Measurements from ENCODE around the gene OOSP3.
"Not testable (repeated sequence)": the region's sequence is repeated elsewhere in the genome, so short reads cannot be mapped to it uniquely, and the experiment has no call there.

Gene OOSP3

DNA sequence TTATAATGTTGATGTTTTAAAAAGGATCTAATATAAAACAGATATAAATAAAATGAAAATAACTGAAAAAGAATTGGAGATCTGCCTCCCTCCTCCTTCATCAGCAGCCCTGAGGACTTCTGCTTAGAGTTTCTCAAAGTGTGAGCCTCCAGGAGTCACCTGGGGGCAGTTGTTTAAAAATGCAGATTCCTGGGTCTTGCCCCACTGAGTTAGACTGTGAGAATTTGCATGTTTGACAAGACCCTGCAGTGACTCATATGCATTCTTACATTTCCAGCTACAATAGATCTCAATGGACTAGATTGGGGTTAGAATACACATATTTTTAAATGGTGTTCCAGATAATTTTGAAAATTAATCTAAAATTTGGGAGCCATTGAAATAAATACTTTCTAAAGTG, 798 bp upstream of the OOSP3 start:
- DNase-seq = no peak

DNA sequence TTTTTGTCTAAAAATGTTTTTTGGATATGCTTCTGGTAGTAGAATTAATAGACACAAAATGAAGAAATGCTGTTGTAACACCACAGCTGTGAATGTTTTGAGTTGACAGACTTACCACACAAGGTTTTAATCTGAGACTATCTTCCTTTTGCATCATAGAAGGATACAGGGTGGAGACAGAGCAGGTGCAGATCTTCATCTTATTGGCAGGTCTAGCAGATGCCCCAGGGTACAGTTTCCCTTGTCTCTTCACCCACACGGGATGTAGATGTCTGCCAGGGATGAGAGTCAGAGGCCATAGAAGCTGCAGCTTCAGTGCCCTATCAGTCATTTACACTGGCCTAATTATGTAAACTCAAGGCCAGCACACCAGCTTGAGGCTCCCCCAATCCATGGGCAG, 985 bp downstream of the OOSP3 start:
- no peak for DNase-seq

DNA sequence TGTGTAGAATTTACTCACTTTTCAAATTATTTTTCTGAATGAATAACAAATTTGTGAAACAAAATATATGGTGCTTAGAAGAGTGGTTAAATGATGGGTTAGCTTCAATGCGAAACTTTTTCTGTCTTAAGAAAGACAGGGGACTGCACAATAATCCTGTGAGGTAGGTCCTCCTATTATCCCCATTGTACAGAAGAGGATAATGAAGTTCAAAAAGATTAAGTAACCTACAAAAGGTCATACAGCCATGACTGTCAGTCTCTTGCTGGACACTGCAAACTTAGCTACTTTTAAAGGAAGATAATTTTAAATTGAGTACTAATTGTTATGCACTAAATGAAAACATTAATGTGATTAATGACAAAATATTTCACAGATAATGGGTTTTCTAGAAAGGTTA, 5.0 kb downstream of the OOSP3 start:
- DNase-seq = no peak

DNA sequence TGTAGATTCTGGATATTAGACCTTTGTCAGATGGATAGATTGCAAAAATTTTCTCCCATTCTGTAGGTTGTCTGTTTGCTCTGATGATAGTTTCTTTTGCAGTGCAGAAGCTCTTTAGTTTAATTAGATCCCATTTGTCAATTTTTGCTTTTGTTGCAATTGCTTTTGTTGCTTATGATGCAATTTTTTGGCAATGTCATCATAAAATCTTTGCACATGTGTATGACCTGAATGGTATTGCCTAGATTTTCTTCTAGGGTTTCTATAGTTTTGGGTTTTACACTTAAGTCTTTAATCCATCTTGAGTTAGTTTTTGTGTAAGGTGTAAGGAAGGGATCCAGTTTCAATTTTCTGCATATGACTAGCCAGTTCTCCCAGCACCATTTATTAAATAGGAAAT, 8.6 kb downstream of the OOSP3 start:
- not testable (repeated sequence) for DNase-seq

DNA sequence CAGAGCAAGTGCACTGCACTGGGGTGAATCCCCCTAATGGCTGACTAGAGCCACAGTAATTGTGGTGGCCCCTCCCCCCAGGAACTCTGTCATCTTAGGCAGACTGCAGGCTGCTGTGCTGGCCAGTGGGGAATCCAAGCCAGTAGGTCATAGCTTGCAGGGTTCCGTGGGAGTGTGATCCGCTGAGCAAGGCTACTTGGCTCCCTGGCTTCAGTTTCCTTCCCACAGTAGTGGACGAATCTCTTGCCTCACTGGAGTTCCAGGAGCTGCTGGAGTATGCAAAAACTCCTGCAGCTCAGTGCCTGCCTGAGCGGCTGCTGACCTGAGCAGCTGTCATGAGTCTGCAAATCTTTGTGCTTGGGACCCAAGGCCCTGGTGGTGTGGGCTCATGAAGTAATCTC, 13.2 kb downstream of the OOSP3 start:
- DNase-seq = peak; percentile 81 to 94 (median 90)

DNA sequence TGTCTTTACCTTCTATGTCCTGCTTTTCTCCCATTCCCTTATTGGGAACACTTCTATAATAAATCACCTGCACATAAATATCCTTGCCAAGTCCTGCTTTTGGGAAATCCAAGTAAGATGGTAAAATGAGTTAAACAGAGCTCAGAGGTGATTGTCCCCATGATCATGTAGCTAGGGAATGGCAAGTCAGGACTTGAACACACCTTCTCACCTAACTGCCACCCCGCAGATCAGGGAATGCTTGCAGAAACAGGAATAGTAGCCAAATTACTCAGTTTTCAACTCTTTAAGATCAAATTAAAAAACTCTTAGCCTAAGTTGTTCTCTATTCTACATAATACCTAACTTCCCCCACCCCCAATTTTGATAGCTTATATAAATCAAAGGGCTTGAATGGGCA, 16.0 kb downstream of the OOSP3 start:
- no peak for DNase-seq

DNA sequence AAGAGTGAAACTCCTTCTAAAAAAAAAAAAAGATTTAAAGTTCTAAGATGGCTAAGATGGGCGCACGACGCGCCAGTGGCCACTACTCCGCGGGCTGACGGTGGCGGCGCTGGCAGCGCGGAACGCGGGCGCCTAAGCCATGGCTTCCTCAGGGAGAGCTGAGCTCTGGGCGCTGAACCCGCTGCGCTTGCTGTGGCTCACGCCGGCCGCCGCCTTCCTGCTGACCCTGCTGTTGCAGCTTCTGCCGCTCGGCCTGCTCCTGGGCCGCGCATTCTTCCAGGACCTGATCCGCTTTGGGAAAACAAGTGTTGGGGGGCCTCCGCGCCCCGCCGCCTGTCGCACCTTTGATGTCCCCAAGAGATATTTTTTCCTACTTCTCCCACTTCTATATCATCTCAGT, 19.5 kb downstream of the OOSP3 start:
- no peak for DNase-seq

DNA sequence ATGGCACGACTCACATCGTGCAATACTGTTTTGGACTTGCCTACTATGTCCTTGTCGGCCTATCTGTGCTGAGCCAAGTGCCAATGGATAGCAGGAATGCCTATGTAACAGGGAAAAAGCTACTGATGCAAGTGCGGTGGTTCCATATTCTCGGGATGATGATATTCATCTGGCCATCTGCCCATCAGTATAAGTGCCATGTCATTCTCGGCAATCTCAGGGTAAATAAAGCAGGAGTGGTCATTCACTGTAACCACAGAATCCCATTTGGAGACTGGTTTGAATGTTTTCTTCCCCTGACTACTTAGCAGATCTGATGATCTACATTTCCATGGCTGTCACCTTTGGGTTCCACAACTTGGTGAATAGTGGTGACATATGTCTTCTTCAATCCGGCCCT, 20.1 kb downstream of the OOSP3 start:
- DNase-seq = no peak

DNA sequence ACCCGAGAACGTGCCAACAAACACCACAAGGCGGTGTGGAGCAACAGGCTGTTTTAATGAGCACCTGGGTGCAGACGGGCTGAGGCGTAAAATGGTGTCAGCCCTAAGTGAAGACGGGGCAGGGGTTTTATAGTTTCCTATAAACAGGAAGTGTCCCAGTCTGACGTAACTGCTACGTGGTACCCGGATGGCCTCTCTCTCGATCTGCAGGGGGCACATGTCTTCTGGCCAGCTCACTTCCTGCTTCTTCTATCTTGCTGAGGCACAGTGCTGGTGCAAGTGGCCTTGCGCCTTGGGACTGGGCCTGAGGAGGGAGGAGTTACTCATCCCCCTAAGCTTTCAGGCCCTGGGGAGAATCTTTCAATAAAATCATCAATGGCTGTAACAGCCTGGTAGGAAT, 20.9 kb downstream of the OOSP3 start:
- DNase-seq = peak; percentile 28 to 48 (median 33)

DNA sequence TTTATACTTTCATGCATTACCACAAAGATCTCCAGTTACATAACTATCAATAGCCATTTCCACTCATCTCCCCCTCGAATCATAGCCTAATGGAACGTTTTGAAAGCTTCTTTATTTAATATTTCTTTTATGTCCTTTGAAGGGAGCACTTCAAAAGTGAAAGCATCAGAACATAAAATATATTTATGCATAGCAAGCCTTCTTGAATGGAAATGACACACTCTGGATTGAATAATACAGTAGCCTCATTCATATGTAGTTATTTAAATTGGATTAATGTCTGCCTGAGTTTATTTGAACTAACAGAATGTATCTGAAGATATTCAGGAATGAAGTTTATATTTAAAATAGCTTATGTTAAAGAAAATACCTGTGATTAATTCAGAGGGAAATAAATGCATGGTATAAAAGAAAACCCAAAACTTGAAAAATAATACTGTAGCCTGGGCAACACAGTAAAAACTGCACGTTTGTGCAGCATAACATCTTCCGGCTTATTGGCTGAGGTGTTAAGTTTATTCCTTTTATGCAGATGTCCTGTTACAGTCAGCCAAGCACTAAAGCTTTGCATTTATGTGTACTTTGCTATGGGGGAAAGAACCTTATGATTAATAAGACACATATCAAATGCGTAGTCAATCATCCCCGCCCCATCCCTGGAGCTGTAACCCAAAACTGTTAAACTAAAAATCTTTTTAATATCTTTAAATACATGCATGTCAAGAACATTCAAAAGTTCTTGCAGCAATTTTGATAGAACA, 22.0 kb downstream of the OOSP3 start:
- no peak for DNase-seq

DNA sequence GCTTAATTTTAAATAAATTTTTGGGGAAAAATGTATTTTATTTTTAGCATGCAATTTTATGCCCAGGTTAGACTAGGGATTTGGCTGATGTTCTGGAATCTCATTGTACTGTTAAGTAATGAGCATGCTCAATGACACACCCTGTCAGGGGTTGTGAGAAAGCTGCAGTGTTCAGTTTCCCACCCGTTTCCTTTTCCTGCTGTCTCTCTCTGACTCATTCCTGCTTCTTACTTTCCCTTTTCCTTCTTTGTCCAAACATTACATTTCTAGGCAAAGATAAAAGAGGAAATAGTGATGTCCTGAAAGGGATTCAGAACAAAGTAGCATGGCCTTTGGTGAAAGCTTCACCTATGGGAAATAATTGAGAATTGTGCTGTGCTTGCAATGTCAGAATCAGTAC, 22.7 kb downstream of the OOSP3 start:
- peak; percentile 83 to 92 (median 89) for DNase-seq

DNA sequence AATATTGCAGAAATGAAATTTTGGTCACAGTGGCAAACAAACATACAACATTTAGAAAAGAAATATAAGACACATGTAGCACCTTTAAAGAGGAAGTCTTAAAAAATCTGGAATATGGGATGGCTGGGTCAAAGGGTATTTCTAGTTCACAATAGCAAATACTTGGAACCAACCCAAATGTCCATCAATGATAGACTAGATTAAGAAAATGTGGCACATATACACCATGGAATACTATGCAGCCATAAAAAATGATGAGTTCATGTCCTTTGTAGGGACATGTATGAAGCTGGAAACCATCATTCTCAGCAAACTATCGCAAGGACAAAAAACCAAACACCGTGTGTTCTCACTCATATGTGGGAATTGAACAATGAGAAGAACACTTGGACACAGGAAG, 25.0 kb downstream of the OOSP3 start:
- not testable (repeated sequence) for DNase-seq

DNA sequence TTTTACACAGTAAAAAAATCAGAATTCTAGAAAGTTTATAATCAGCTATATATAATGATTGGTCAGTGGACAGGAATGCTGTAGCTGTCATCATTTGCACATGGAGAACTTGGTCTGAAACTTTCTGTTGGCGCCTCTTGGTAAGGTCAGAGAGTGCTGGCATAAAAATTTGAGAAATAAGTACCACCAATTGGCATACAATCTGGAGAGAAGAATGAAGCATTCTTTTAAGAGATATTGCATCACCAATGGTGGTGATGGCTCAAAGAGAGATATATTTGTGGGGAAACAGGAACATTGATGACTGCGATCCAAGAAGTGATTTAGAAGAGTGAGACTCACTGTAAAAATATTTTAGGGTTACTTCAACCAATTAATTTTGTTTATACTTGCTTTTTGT, 39.9 kb downstream of the OOSP3 start:
- peak in 1 of 3 donors; percentile 7 for DNase-seq

DNA sequence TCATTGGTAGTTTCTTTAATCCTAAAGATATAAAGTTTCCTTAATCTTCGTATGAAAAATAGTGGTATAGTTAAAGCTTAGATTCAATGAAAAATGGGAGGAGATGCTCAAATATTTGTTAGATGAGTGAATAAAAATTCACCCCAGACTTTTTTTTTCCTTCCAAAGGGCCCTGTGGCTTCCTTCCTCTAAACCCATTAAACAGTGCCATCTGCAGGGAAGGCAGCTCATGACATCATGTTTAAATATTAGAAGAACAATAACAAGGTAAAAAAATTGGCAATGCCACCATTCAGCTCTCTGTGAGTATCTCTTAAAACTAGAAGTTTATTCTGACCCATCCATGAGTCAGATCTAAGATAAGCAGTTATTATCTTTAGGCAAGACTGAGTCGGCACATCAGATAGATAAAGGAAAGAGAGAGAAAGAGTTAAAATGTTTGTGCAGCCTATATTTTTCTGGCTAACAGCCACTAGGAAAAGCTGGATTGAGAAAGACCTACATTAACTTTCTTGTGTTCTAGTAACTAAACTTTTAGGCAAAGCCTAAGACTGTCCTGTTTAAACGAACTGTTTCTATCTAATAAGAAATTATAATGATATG, 40.5 kb downstream of the OOSP3 start:
- DNase-seq = peak; percentile 67 to 79 (median 70)

DNA sequence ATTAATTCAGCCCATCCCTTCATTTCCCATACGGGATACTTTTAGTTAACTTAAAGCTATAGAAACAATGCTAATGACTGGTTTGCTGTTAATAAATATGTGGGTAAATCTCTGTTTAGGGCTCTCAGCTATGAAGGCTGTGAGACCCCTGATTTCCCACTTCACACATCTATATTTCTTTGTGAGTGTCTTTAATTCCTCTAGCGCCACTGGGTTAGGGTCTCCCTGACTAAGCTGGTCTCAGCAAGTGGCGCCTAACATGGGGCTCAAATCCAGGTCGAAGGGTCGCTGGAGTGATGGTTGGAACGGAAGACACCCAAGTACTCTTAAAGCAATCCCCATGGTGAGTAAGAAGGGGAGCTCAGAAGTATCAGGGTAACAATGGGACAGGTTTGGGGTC, 45.2 kb downstream of the OOSP3 start:
- DNase-seq = peak in 1 of 3 donors; percentile 11

DNA sequence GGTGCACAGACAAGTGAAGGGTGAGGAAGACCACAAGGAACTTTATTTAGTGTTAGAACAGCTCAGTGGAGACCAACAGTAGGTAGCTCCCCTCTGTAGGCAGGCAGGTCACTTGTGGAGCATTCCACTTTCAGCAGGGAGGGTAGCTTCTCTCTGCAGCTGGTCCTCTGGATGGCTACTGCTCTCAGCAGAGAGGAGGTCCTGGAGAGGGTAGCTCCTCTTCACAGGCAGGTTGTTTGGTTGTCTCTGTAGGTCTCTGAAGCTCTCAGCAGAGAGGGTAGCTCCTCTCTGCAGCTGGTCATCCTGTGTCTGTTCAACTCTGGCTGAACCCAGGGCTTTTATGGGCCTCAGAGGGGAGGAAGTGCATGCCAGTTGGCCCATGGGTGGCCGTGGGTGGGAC, 53.1 kb downstream of the OOSP3 start:
- no peak for DNase-seq

DNA sequence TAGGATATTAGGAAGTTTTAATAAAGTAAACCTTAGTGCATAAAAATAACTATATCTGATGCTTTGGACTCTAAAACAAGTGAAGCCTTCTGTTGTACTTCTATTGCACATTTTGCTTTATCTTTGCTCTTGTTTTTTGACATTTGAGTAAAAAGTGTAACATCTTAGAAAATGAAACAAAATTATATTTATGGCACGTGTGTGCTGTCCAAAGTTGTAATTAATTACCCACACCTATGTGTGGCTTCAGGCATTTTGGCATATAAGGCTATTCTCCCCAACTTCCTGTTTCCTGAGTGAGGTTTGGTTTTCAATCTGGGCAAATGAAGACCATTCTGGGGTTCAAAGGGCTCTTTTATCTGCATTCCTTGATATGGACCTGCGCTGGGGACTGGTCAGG, 59.5 kb downstream of the OOSP3 start, which contains the start of gene OOSP1:
OOSP1 (plus strand) TSS at position 301 of the 400 bp plus-strand sequence; CDS start at position 324, 23 bp downstream.
- DNase-seq = no peak

DNA sequence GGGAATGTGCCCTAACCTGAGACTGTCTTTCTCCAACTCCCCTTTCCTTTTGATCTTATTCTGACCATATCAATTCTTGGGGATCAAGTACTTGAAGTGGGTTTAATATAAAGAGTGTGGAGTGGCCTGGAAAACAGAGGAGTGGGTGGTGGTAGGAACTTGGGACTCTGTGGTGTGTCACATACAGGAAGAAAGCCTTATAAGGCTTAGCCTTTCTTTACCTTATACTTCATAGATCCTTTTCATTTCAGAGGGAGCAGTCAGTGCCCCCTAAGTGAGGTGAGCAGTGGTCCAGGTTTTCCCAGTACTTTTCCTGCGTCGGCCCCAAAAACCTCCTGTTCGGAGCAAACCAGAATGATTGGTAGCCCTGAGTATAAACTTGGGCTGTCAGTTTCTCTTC, 60.1 kb downstream of the OOSP3 start:
- no peak for DNase-seq

DNA sequence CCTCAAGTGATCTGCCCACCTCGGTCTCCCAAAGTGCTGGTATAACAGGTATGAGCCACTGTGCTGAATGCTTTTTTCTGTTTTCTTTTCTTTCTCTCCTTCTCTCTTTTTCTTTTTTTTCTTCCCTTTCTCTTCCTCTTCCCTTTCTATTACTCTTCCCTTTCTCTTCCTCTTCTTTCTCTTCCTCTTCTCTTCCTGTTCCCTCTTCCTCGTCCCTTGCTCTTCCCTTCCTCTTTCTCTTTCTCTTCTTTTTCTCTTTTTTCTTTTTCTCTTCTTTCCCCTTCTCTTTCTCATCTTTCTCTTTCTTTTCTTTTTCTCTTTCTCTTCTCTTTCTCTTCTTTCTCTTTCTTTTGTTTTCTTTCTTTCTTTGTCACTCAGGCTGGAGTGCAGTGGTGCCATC, 60.9 kb downstream of the OOSP3 start:
- no peak for DNase-seq

DNA sequence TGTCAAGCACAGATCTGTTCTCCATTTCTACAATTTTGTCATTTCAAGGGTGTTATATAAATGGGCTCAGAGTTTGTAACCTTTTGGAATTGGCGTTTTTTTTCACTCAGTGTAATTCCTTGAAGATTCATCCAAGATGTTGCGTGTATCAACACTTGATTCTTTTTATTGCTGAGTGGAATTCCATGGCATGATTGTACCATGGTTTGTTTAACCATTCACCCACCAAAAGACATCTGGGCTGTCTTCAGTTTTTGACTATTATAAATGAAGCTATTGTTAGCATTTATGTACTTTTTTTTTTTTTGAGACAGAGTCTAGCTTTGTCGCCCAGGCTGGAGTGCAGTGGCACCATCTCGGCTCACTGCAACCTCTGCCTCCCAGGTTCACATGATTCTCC, 62.5 kb downstream of the OOSP3 start:
- DNase-seq = no peak

DNA sequence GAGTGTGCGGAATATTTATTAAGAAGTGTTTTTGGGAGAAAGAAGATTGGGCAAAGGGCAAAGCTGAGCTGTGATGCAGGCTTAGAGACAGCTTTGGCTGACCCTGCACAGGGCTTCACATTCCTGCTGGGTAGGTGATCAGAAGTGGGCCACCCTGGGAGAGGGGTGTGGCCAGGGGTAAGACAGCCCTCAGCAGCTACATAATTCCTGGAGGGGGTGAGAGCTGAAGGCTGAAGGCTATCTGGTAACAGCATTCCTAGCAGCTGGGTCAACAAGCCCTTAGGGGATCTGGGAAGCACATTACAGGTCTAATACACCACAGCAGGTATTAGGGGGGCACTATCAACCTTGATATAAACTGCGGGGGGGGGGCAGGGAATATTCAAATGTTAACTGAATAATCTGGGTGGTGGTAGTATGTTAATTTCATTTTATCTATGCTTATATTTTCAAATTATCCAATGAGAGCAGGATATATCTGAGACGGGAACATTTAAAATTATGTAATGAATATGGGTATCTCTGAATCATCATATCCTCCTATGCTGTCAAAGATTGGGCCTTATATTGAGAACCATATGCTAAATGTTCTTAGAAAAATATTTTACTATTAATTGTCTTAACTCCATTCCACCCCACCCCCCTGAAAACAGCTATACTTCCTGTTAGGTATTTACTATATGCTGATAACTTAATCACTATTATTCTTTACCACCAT, 65.6 kb downstream of the OOSP3 start:
- DNase-seq = no peak

DNA sequence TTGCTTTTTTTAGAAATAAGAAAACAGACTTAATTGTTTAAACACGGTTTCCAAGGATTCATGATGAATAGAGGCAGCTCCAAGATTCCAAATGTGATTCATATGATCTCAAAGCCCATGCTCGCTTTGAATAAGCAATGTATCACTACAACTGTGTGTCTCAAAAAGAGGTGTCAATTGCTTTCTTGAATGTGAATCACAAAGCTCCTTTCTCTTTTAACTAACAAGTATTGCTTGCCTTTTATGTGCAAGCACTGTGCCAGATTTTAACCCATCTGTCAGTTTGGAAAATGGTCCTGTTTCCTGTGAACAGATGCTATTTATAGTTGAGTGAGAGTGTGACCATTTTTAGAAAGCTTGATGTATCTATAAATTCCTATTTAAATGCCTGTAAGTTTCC, 66.1 kb downstream of the OOSP3 start:
- DNase-seq = no peak

Data from suppressor macrophage treated with lipopolysaccharide for 1 hour (primary cell).